ENCODE results near the gene TMEM203. TPM values are rescaled to one million over a fixed set of nuclear protein-coding genes. Genes with fewer than 3 reads are reported as not detected.

TMEM203 gene
- total RNA-seq, 1 experiment from 2014 or later, result 50.6 TPM

DNA sequence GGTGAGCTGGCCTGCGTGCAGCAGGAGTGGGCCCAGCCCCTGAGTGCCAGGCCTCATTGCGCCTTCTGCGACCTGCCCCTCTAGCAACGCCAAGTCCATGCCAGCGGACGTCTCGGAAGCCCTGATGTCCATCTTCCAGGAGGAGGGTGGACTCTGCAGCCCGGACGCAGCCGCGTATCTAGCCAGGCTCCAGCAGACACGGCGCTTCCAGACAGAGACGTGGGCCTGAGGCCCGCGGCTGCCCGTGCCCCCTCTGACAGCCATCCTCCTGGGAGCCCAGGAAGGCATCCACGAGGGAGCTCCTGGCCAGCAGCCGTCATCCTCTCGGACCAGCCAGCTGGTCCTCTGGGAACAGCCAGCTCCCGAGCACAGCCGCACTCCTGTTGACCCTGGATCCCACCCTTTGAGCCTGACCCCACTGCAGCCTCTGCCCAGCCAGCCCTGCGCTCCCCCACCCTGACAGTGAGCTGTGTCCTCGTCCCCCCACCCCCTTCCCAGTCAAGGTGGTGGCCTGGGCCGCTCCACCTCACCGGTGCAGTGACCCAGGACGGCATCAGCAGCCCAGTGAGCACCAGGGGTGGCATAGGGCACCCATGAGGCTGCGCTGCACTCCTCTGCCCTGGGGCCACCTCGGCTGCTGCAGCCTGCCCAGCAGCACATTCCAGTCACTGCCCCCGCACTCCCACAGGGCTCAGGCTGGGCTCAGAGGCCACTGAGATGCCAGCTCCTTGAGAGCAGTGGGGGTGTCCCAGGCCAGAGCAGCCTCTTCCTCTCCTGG is 10.9 kb upstream of the TMEM203 start:
- DNase-seq (ENCODE audit: low spot score) (no peak), ATAC-seq (no peak)
- Mint-ChIP-seq H3K36me3 (0 out of 2 replicates have a peak, but pooled peaks cover 3% of the 10 kb centered on the region), H3K4me3 (no peak overlapping the region), H3K4me1 (peaks cover 4% of the 10 kb centered on the region; the same call in 1 of the 2 replicates), H3K27me3 (ENCODE audit: low read depth) (no peaks in the 10 kb centered on the region), H3K27ac (no peak overlapping the region), H3K9me3 (no peaks in the 10 kb centered on the region)
- ChIA-PET POLR2A (no interaction called here), CTCF (interaction anchor here (0.8 to 1.8 kb wide), 4 partner anchors 11 to 187 kb away, joined by 3 to 8 read pairs (median 4); partner anchors contain the start of gene TUBB4B)
- no peak for TF ChIP-seq CBFB (CRISPR knock-in tag; IDR thresholded peaks at IDR 0.05; ENCODE audit: low read depth)
- TF ChIP-seq, protein P1, sequence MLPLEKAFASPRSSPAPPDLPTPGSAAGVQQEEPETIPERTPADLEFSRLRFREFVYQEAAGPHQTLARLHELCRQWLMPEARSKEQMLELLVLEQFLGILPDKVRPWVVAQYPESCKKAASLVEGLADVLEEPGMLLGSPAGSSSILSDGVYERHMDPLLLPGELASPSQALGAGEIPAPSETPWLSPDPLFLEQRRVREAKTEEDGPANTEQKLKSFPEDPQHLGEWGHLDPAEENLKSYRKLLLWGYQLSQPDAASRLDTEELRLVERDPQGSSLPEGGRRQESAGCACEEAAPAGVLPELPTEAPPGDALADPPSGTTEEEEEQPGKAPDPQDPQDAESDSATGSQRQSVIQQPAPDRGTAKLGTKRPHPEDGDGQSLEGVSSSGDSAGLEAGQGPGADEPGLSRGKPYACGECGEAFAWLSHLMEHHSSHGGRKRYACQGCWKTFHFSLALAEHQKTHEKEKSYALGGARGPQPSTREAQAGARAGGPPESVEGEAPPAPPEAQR (CRISPR knock-in tag; IDR thresholded peaks at IDR 0.05), result no peak
- TF ChIP-seq OVOL2 (CRISPR knock-in tag; IDR thresholded peaks at IDR 0.05; ENCODE audit: borderline replicate concordance), result no peak
- TF ChIP-seq RELA (CRISPR knock-in tag; IDR thresholded peaks at IDR 0.05; ENCODE audit: borderline replicate concordance), result no peak
- TF ChIP-seq ERG (CRISPR knock-in tag; IDR thresholded peaks at IDR 0.05), result no peak
- TF ChIP-seq NFATC4 (CRISPR knock-in tag; IDR thresholded peaks at IDR 0.05), result no peak
- TF ChIP-seq, protein P2, sequence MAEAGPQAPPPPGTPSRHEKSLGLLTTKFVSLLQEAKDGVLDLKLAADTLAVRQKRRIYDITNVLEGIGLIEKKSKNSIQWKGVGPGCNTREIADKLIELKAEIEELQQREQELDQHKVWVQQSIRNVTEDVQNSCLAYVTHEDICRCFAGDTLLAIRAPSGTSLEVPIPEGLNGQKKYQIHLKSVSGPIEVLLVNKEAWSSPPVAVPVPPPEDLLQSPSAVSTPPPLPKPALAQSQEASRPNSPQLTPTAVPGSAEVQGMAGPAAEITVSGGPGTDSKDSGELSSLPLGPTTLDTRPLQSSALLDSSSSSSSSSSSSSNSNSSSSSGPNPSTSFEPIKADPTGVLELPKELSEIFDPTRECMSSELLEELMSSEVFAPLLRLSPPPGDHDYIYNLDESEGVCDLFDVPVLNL (CRISPR knock-in tag; IDR thresholded peaks at IDR 0.05; ENCODE audit: borderline replicate concordance, low read depth), result no peak
- TF ChIP-seq SP1 (CRISPR knock-in tag; conservative IDR thresholded peaks at IDR 0.05), result no peak
- TF ChIP-seq, protein P3, sequence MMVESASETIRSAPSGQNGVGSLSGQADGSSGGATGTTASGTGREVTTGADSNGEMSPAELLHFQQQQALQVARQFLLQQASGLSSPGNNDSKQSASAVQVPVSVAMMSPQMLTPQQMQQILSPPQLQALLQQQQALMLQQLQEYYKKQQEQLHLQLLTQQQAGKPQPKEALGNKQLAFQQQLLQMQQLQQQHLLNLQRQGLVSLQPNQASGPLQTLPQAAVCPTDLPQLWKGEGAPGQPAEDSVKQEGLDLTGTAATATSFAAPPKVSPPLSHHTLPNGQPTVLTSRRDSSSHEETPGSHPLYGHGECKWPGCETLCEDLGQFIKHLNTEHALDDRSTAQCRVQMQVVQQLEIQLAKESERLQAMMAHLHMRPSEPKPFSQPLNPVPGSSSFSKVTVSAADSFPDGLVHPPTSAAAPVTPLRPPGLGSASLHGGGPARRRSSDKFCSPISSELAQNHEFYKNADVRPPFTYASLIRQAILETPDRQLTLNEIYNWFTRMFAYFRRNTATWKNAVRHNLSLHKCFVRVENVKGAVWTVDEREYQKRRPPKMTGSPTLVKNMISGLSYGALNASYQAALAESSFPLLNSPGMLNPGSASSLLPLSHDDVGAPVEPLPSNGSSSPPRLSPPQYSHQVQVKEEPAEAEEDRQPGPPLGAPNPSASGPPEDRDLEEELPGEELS (CRISPR knock-in tag; IDR thresholded peaks at IDR 0.05), result no peak

GRCh38 chr9:137215196-137215986 is 9.9 kb upstream of the TMEM203 start:
- ChIA-PET CTCF (interaction anchor here (1.3 to 2.8 kb wide), 3 partner anchors 21 to 40 kb away, joined by 4 to 10 read pairs (median 8); no protein-coding TSS in a partner anchor), POLR2A (no interaction called here)
- Mint-ChIP-seq H3K9me3 (no peaks in the 10 kb centered on the region), H3K36me3 (0 out of 2 replicates have a peak, but pooled peaks cover 3% of the 10 kb centered on the region), H3K4me3 (no peak overlapping the region), H3K27ac (no peak overlapping the region), H3K4me1 (peaks cover 4% of the 10 kb centered on the region; the same call in 1 of the 2 replicates), H3K27me3 (ENCODE audit: low read depth) (no peaks in the 10 kb centered on the region)
- ATAC-seq (no peak), DNase-seq (ENCODE audit: low spot score) (no peak)
- no peak for TF ChIP-seq E2F1 (CRISPR knock-in tag; IDR thresholded peaks at IDR 0.05)
- no peak for TF ChIP-seq ZNF671 (CRISPR knock-in tag; IDR thresholded peaks at IDR 0.05)

GRCh38 chr9:137214620-137215019 is 9.2 kb upstream of the TMEM203 start:
- no peak overlapping the region for H3K4me3 Mint-ChIP-seq
- DNase-seq (ENCODE audit: low spot score) (no peak), ATAC-seq (no peak)
- H3K4me1 Mint-ChIP-seq, result peaks cover 4% of the 10 kb centered on the region; the same call in 1 of the 2 replicates
- ChIA-PET CTCF (interaction anchor here (1.0 to 2.8 kb wide), 6 partner anchors 13 to 39 kb away, joined by 3 to 10 read pairs (median 4); partner anchors contain the start of genes RNF224 and TPRN), POLR2A (no interaction called here)
- H3K36me3 Mint-ChIP-seq, result 0 out of 2 replicates have a peak, but pooled peaks cover 3% of the 10 kb centered on the region
- H3K9me3 Mint-ChIP-seq, result no peaks in the 10 kb centered on the region
- TF ChIP-seq NFATC4 (CRISPR knock-in tag; IDR thresholded peaks at IDR 0.05), result no peak
- no peak overlapping the region for H3K27ac Mint-ChIP-seq
- H3K27me3 Mint-ChIP-seq (ENCODE audit: low read depth), result no peaks in the 10 kb centered on the region

Measured in WTC11 (cell line).